HEK293 (cell line): ENCODE data around the gene IL17A.

Source experiments
- CTCF ChIA-PET: fragments of 350-600 bp; formaldehyde crosslinking; extraction: SDS; loops from one replicate; lab custom pipeline; 2021; ENCODE audit warnings: antibody characterized with exemption; lab: Yijun Ruan, JAX
- POLR2A ChIA-PET: fragments of 300-600 bp; formaldehyde crosslinking; extraction: SDS; loops from one replicate; lab custom pipeline; 2020; ENCODE audit warnings: antibody characterized with exemption, inconsistent platforms; lab: Yijun Ruan, JAX
- H3K27ac ChIP-seq: fragments of 200-500 bp; sonication (Bioruptor generic); 2 replicates; pipeline ENCODE4 v1.5.1; 2014; ENCODE audit warnings: low read depth, low read length, control low read depth, inconsistent platforms; ENCODE audit errors: extremely low read depth
- H3K36me3 ChIP-seq, 2 experiments: fragments of 200-500 bp in 1 of 2; sonication (Bioruptor generic) in 1 of 2; 1 replicate in 1 of 2; 2 replicates in 1 of 2; pipeline ENCODE4 v1.5.1; 2014 to 2017; ENCODE audit warnings: inconsistent platforms in 2 of 2, low read length in 2 of 2; ENCODE audit not compliant: control insufficient read depth in 2 of 2, insufficient read depth in 1 of 2
- H3K4me1 ChIP-seq: fragments of 200-500 bp; sonication (Bioruptor generic); 2 replicates; pipeline ENCODE4 v1.5.1; 2014; ENCODE audit warnings: mild to moderate bottlenecking, low read length, inconsistent platforms; ENCODE audit not compliant: control insufficient read depth, insufficient read depth
- H3K4me3 ChIP-seq: 2 replicates; pipeline ENCODE4 v1.5.1; 2011; ENCODE audit warnings: low read depth, mild to moderate bottlenecking, control low read depth, low read length, moderate library complexity
- H3K9me3 ChIP-seq: fragments of 200-500 bp; sonication (Bioruptor generic); 2 replicates; pipeline ENCODE4 v1.5.1; 2014; ENCODE audit warnings: low read depth, low read length, inconsistent platforms; ENCODE audit not compliant: control insufficient read depth, insufficient read depth
- BCL6B ChIP-seq: fragments of 450-650 bp; formaldehyde crosslinking; IDR thresholded peaks from 2 replicates; pipeline ENCODE4 v1.5.1; 2017; ENCODE audit warnings: missing biosample characterization, missing genetic modification characterization
- CTCF ChIP-seq: fragments of 450-650 bp; formaldehyde crosslinking; IDR thresholded peaks from 2 replicates; pipeline ENCODE4 v1.5.1; 2016; ENCODE audit warnings: missing biosample characterization, missing genetic modification characterization
- EGR2 ChIP-seq: fragments of 450-650 bp; formaldehyde crosslinking; IDR thresholded peaks from 2 replicates; pipeline ENCODE4 v1.5.1; 2016; ENCODE audit warnings: low read depth, missing biosample characterization, missing genetic modification characterization
- FEZF1 ChIP-seq: fragments of 450-650 bp; formaldehyde crosslinking; IDR thresholded peaks from 2 replicates; pipeline ENCODE4 v1.5.1; 2016; ENCODE audit warnings: missing biosample characterization, missing genetic modification characterization
- GFI1B ChIP-seq: fragments of 450-650 bp; formaldehyde crosslinking; IDR thresholded peaks from 2 replicates; pipeline ENCODE4 v1.5.1; 2016; ENCODE audit warnings: missing biosample characterization, missing genetic modification characterization
- GLI2 ChIP-seq: fragments of 450-650 bp; formaldehyde crosslinking; IDR thresholded peaks from 2 replicates; pipeline ENCODE4; 2017; ENCODE audit warnings: missing biosample characterization, missing genetic modification characterization, low read depth, borderline replicate concordance
- IKZF3 ChIP-seq: fragments of 450-650 bp; IDR thresholded peaks from 2 replicates; pipeline ENCODE4 v1.5.0; 2018; ENCODE audit warnings: missing biosample characterization, mild to moderate bottlenecking, missing genetic modification characterization, moderate library complexity
- KLF1 ChIP-seq: fragments of 450-650 bp; formaldehyde crosslinking; IDR thresholded peaks from 2 replicates; pipeline ENCODE4 v1.5.1; 2016; ENCODE audit warnings: missing biosample characterization, missing genetic modification characterization
- KLF10 ChIP-seq: fragments of 450-650 bp; IDR thresholded peaks from 2 replicates; pipeline ENCODE4 v1.5.1; 2018; ENCODE audit warnings: missing biosample characterization, mild to moderate bottlenecking, missing genetic modification characterization
- OSR2 ChIP-seq: fragments of 450-650 bp; formaldehyde crosslinking; IDR thresholded peaks from 2 replicates; pipeline ENCODE4 v1.5.1; 2016; ENCODE audit warnings: missing biosample characterization, missing genetic modification characterization
- OVOL3 ChIP-seq: fragments of 450-650 bp; formaldehyde crosslinking; IDR thresholded peaks from 2 replicates; pipeline ENCODE4 v1.5.1; 2016; ENCODE audit warnings: missing biosample characterization, missing genetic modification characterization
- ZBTB10 ChIP-seq: fragments of 450-650 bp; formaldehyde crosslinking; IDR thresholded peaks from 2 replicates; pipeline ENCODE4 v1.5.1; 2016; ENCODE audit warnings: missing biosample characterization, missing genetic modification characterization
- ZBTB17 ChIP-seq: fragments of 450-650 bp; formaldehyde crosslinking; IDR thresholded peaks from 2 replicates; pipeline ENCODE4 v1.5.1; 2016; ENCODE audit warnings: missing biosample characterization, missing genetic modification characterization
- ZNF10 ChIP-seq: fragments of 450-650 bp; formaldehyde crosslinking; IDR thresholded peaks from 2 replicates; pipeline ENCODE4 v1.5.1; 2017; ENCODE audit warnings: missing biosample characterization, missing genetic modification characterization
- ZNF148 ChIP-seq: fragments of 450-650 bp; formaldehyde crosslinking; IDR thresholded peaks from 2 replicates; pipeline ENCODE4 v1.5.0; 2017; ENCODE audit warnings: missing biosample characterization, missing genetic modification characterization, borderline replicate concordance
- ZNF184 ChIP-seq: fragments of 450-650 bp; IDR thresholded peaks from 2 replicates; pipeline ENCODE4 v1.5.1; 2018; ENCODE audit warnings: missing biosample characterization, mild to moderate bottlenecking, missing genetic modification characterization
- ZNF2 ChIP-seq: fragments of 450-650 bp; formaldehyde crosslinking; IDR thresholded peaks from 2 replicates; pipeline ENCODE4 v1.5.1; 2016; ENCODE audit warnings: missing biosample characterization, missing genetic modification characterization
- ZNF221 ChIP-seq: fragments of 450-650 bp; formaldehyde crosslinking; IDR thresholded peaks from 2 replicates; pipeline ENCODE4 v1.5.1; 2017; ENCODE audit warnings: missing biosample characterization, missing genetic modification characterization, borderline replicate concordance
- ZNF404 ChIP-seq: fragments of 450-650 bp; formaldehyde crosslinking; IDR thresholded peaks from 2 replicates; pipeline ENCODE4 v1.5.1; 2017; ENCODE audit warnings: missing biosample characterization, missing genetic modification characterization
- ZNF514 ChIP-seq: fragments of 450-650 bp; formaldehyde crosslinking; IDR thresholded peaks from 2 replicates; pipeline ENCODE4 v1.5.1; 2016; ENCODE audit warnings: missing biosample characterization, missing genetic modification characterization
- ZNF530 ChIP-seq: fragments of 450-650 bp; formaldehyde crosslinking; IDR thresholded peaks from 2 replicates; pipeline ENCODE4 v1.5.1; 2016; ENCODE audit warnings: low read depth, missing biosample characterization, missing genetic modification characterization
- ZNF560 ChIP-seq: fragments of 450-650 bp; formaldehyde crosslinking; IDR thresholded peaks from 2 replicates; pipeline ENCODE4 v1.5.1; 2017; ENCODE audit warnings: missing biosample characterization, missing genetic modification characterization, borderline replicate concordance
- ZNF654 ChIP-seq: fragments of 450-650 bp; formaldehyde crosslinking; IDR thresholded peaks from 2 replicates; pipeline ENCODE4 v1.5.1; 2016; ENCODE audit warnings: low read depth, missing biosample characterization, missing genetic modification characterization
- ZNF660 ChIP-seq: fragments of 450-650 bp; IDR thresholded peaks from 2 replicates; pipeline ENCODE4 v1.5.1; 2018; ENCODE audit warnings: missing biosample characterization, mild to moderate bottlenecking, missing genetic modification characterization
- ZXDB ChIP-seq: fragments of 450-650 bp; formaldehyde crosslinking; IDR thresholded peaks from 2 replicates; pipeline ENCODE4 v1.5.1; 2016; ENCODE audit warnings: missing biosample characterization, missing genetic modification characterization

IL17A gene

GRCh38 chr6:52233005-52233404 lies 46.8 kb downstream of the IL17A start:
- CTCF ChIA-PET = interaction anchor here (0.7 to 8.5 kb wide), 17 partner anchors 10 to 253 kb away, joined by 4 to 77 read pairs (median 10); no protein-coding TSS in a partner anchor
- peaks cover 10% of the 10 kb centered on the region for H3K4me1 ChIP-seq
- no peaks in the 10 kb centered on the region for H3K36me3 ChIP-seq
- H3K4me3 ChIP-seq = no peak overlapping the region
- H3K27ac ChIP-seq = no peak overlapping the region
- TF ChIP-seq ZBTB10 (tag by site-specific recombination) (no peak), OVOL3 (tag by site-specific recombination) (no peak), ZNF184 (tag by site-specific recombination) (no peak), ZNF221 (tag by site-specific recombination) (no peak), GFI1B (no peak), GLI2 (tag by site-specific recombination) (no peak), CTCF (no peak), ZNF560 (no peak)
- no peaks in the 10 kb centered on the region for H3K9me3 ChIP-seq
- POLR2A ChIA-PET = no interaction called here

- H3K4me3 ChIP-seq = no peak overlapping the region
- peaks cover 10% of the 10 kb centered on the region for H3K4me1 ChIP-seq
- H3K9me3 ChIP-seq = no peaks in the 10 kb centered on the region
- H3K27ac ChIP-seq = no peak overlapping the region; the same call in 1 of the 2 replicates
- CTCF ChIA-PET = interaction anchor here (0.6 to 8.5 kb wide), 49 partner anchors 8 to 429 kb away, joined by 3 to 77 read pairs (median 4); no protein-coding TSS in a partner anchor
- POLR2A ChIA-PET = no interaction called here
- no peaks in the 10 kb centered on the region for H3K36me3 ChIP-seq
- TF ChIP-seq ZNF10 (tag by site-specific recombination) = peak; percentile 82
- TF ChIP-seq ZXDB (tag by site-specific recombination) = peak; percentile 39; the same call in 1 of the 2 replicates
- no peak for TF ChIP-seq ZNF530 (tag by site-specific recombination)
- TF ChIP-seq OSR2 (tag by site-specific recombination) = peak; percentile 58; the same call in 1 of the 2 replicates
- TF ChIP-seq ZNF654 (tag by site-specific recombination) = peak; percentile 80
- TF ChIP-seq ZNF404 = no peak
- no peak for TF ChIP-seq KLF1 (tag by site-specific recombination)
- TF ChIP-seq ZNF148 (tag by site-specific recombination) = no peak
- TF ChIP-seq BCL6B = no peak
- TF ChIP-seq ZBTB17 (tag by site-specific recombination) = peak; percentile 88
- peak; percentile 76 for TF ChIP-seq ZNF2
- TF ChIP-seq ZNF660 (tag by site-specific recombination) = 0 out of 2 replicates have a peak, but pooled peaks have one; percentile 69
- TF ChIP-seq FEZF1 (tag by site-specific recombination) = peak; percentile 93
- no peak for TF ChIP-seq KLF10 (tag by site-specific recombination)
- TF ChIP-seq IKZF3 (tag by site-specific recombination) = peak; percentile 56; the same call in 1 of the 2 replicates
- TF ChIP-seq EGR2 (tag by site-specific recombination) = peak; percentile 27; the same call in 1 of the 2 replicates
- TF ChIP-seq ZNF514 (tag by site-specific recombination) = no peak
Observed at GRCh38 chr6:52233975-52234823, 48.0 kb downstream of the IL17A start.
